Measurements from ENCODE around the gene RAB27A. TPM values are rescaled to one million over a fixed set of nuclear protein-coding genes. Genes with fewer than 3 reads are reported as not detected.

RAB27A gene
- total RNA-seq, 1 experiment from 2014 or later: 8.0 TPM

DNA sequence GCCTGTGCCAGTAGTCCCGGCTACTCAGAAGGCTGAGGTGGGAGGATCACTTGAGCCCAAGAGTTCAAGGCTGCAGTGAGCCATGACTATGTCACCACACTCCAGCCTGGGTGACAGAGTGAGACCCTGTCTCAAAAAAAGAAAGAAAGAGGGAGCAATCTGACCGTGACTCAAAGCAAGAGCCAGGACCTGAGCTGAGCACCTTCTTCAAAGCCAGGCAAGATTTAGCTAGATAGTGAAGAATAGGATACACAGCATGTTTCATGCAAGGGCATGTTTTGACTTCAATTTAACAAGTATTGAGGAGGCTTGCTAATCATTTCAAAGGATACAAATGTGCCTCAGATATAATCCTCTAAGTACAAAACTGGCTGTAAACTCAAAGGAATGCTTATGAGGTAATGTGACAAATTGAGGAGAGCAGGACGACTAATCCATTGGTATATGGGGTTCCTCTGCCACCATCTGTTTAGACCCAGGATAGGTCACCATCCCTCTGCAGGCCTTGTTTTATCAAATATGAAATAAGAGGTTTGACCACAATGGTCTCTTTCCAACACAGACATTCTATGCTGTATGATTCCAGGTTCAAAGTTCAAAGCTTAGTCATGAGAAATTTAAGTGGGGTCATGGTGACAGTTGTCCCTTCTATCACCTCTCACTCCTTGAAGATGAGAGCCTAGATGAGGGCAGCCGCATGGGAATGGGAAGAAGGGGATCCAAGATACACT lies 33.2 kb downstream of the RAB27A start:
- ChIA-PET CTCF (no interaction called here), POLR2A (no interaction called here)
- Histone ChIP-seq H3K36me3 (ENCODE audit: control insufficient read depth, insufficient read depth, low read length) (no peaks in the 10 kb centered on the region), H3K9me3 (ENCODE audit: control insufficient read depth, insufficient read depth, low read depth, low read length) (no peaks in the 10 kb centered on the region), H3K27ac (ENCODE audit: low read length) (no peak overlapping the region), H3K4me1 (ENCODE audit: control insufficient read depth, insufficient read depth, low read length) (no peaks in the 10 kb centered on the region), H3K27me3 (ENCODE audit: control insufficient read depth, insufficient read depth, low read length) (no peaks in the 10 kb centered on the region), H3K4me3 (ENCODE audit: low read depth in 2 of 2, low read length in 2 of 2) (no peak overlapping the region)
- ATAC-seq (no peak), DNase-seq (ENCODE audit: low read depth, low spot score) (no peak)
- intact Hi-C loops (cut with micrococcal nuclease; ENCODE audit: unreplicated experiment): no loop called here
- TF ChIP-seq TCF7L2 (IDR thresholded peaks at IDR 0.05; ENCODE audit: low read depth, low read length) (no peak), POLR2AphosphoS5 (IDR thresholded peaks at IDR 0.05; ENCODE audit: low read depth, low read length) (no peak), SIN3A (IDR thresholded peaks at IDR 0.05; ENCODE audit: borderline replicate concordance, insufficient read depth, low read depth, low read length) (no peak)
- TF ChIP-seq, protein P1, sequence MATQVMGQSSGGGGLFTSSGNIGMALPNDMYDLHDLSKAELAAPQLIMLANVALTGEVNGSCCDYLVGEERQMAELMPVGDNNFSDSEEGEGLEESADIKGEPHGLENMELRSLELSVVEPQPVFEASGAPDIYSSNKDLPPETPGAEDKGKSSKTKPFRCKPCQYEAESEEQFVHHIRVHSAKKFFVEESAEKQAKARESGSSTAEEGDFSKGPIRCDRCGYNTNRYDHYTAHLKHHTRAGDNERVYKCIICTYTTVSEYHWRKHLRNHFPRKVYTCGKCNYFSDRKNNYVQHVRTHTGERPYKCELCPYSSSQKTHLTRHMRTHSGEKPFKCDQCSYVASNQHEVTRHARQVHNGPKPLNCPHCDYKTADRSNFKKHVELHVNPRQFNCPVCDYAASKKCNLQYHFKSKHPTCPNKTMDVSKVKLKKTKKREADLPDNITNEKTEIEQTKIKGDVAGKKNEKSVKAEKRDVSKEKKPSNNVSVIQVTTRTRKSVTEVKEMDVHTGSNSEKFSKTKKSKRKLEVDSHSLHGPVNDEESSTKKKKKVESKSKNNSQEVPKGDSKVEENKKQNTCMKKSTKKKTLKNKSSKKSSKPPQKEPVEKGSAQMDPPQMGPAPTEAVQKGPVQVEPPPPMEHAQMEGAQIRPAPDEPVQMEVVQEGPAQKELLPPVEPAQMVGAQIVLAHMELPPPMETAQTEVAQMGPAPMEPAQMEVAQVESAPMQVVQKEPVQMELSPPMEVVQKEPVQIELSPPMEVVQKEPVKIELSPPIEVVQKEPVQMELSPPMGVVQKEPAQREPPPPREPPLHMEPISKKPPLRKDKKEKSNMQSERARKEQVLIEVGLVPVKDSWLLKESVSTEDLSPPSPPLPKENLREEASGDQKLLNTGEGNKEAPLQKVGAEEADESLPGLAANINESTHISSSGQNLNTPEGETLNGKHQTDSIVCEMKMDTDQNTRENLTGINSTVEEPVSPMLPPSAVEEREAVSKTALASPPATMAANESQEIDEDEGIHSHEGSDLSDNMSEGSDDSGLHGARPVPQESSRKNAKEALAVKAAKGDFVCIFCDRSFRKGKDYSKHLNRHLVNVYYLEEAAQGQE (IDR thresholded peaks at IDR 0.05; ENCODE audit: insufficient read depth in 1 of 2, low read depth in 2 of 2, low read length in 1 of 2): no peak
- TF ChIP-seq, protein P2, sequence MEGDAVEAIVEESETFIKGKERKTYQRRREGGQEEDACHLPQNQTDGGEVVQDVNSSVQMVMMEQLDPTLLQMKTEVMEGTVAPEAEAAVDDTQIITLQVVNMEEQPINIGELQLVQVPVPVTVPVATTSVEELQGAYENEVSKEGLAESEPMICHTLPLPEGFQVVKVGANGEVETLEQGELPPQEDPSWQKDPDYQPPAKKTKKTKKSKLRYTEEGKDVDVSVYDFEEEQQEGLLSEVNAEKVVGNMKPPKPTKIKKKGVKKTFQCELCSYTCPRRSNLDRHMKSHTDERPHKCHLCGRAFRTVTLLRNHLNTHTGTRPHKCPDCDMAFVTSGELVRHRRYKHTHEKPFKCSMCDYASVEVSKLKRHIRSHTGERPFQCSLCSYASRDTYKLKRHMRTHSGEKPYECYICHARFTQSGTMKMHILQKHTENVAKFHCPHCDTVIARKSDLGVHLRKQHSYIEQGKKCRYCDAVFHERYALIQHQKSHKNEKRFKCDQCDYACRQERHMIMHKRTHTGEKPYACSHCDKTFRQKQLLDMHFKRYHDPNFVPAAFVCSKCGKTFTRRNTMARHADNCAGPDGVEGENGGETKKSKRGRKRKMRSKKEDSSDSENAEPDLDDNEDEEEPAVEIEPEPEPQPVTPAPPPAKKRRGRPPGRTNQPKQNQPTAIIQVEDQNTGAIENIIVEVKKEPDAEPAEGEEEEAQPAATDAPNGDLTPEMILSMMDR (IDR thresholded peaks at IDR 0.05): no peak
- BruUV-seq (replicated peaks): no TSS peak
- in situ Hi-C loops (cut with HindIII; ENCODE audit: low pct_unique_long_range_greater_than_20kb, low sequenced_read_pairs): no loop called here

DNA sequence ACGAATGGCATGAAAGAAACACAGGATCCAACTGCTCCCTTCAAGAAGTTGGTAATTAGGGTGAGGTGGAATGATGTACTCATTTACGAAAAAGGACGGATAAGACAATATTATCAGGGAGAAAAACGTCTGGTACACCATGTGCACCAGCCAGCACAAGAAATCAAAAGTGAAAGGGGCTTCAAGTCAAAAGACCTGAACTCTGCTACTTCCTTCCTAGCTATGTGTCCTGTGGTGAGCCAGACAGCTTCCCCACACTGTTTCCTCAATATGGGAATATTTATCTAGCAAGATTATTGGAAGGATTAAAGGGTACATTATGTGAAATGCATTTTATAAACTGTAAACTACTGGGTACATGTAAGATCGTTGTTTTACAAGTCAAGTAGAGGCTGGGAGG lies 33.9 kb downstream of the RAB27A start:
- no peaks in the 10 kb centered on the region for H3K27me3 ChIP-seq (ENCODE audit: control insufficient read depth, insufficient read depth, low read length)
- no peaks in the 10 kb centered on the region for H3K4me1 ChIP-seq (ENCODE audit: control insufficient read depth, insufficient read depth, low read length)
- no peak for ATAC-seq
- H3K27ac ChIP-seq (ENCODE audit: low read length): no peak overlapping the region
- H3K4me3 ChIP-seq (ENCODE audit: low read depth in 2 of 2, low read length in 2 of 2): no peak overlapping the region
- ChIA-PET CTCF (no interaction called here), POLR2A (interaction anchor here (0.5 kb wide), 1 partner anchor 24 kb away, joined by 3 read pairs; no protein-coding TSS in a partner anchor)
- no peak for TF ChIP-seq SIN3A (IDR thresholded peaks at IDR 0.05; ENCODE audit: borderline replicate concordance, insufficient read depth, low read depth, low read length)
- TF ChIP-seq POLR2AphosphoS5 (IDR thresholded peaks at IDR 0.05; ENCODE audit: low read depth, low read length): no peak
- TF ChIP-seq, protein P1 (IDR thresholded peaks at IDR 0.05; ENCODE audit: insufficient read depth in 1 of 2, low read depth in 2 of 2, low read length in 1 of 2): no peak
- no peak for TF ChIP-seq TCF7L2 (IDR thresholded peaks at IDR 0.05; ENCODE audit: low read depth, low read length)
- TF ChIP-seq, protein P2 (IDR thresholded peaks at IDR 0.05): no peak
- BruUV-seq (replicated peaks): no TSS peak
- in situ Hi-C loops (cut with HindIII; ENCODE audit: low pct_unique_long_range_greater_than_20kb, low sequenced_read_pairs) (no loop called here), intact Hi-C loops (cut with micrococcal nuclease; ENCODE audit: unreplicated experiment) (no loop called here)
- H3K36me3 ChIP-seq (ENCODE audit: control insufficient read depth, insufficient read depth, low read length): no peaks in the 10 kb centered on the region
- DNase-seq (ENCODE audit: low read depth, low spot score): no peak
- no peaks in the 10 kb centered on the region for H3K9me3 ChIP-seq (ENCODE audit: control insufficient read depth, insufficient read depth, low read depth, low read length)
